HCT116 (cell line): ENCODE measurements around the gene C1orf167. TPM values are rescaled to one million over a fixed set of nuclear protein-coding genes. Genes with fewer than 3 reads are reported as not detected.

ENCODE experiments used
- ATAC-seq: fragments of 200-7000 bp; cut with Tn5 transposase; 2 replicates; pipeline ENCODE4 v1.9.1; 2020; ENCODE audit warnings: mild to moderate bottlenecking, moderate library complexity
- BruUV-seq: library from RNA; stranded (reverse); fragments of 400-500 nt; replicated peaks from 2 replicates; lab custom pipeline; 2021; lab: Mats Ljungman, UMichigan
- CTCF ChIA-PET: fragments of 300-600 bp; sonication (Branson Sonifier 250); formaldehyde crosslinking; loops from one replicate; lab custom pipeline; 2021; ENCODE audit warnings: antibody characterized with exemption; lab: Charles Lee
- POLR2A ChIA-PET: fragments of 300-600, 350-600 bp; sonication (Branson Sonifier 250); formaldehyde crosslinking; loops from one replicate; lab custom pipeline; 2021; ENCODE audit warnings: antibody characterized with exemption; lab: Charles Lee
- RAD21 ChIA-PET, 2 experiments: fragments of 300-600 bp; sonication (Branson Sonifier 250); formaldehyde crosslinking; loops; one replicate each; lab custom pipeline; 2023; ENCODE audit warnings: low total read pairs in 2 of 2; ENCODE audit not compliant: uncharacterized antibody in 2 of 2, unreplicated experiment in 2 of 2, low non-redundant PET in 1 of 2; lab: Charles Lee
- DNase-seq: peaks from one replicate; pipeline ENCODE4 v3.0.0-alpha.2; 2010; ENCODE audit warnings: low read depth, low spot score
- H2AFZ ChIP-seq: fragments of 200-600 bp; shearing (Covaris generic), sonication (generic); 2 replicates; pipeline ENCODE4 v1.6.1; 2017; ENCODE audit warnings: low read depth, mixed run types, mixed read lengths, antibody characterized with exemption, low read length; ENCODE audit not compliant: poor library complexity, severe bottlenecking
- H3K27ac ChIP-seq: 2 replicates; pipeline ENCODE4 v1.5.1; 2012; ENCODE audit warnings: low read depth, low read length
- H3K27me3 ChIP-seq: fragments of 200-600 bp; sonication (generic); 2 replicates; pipeline ENCODE4 v1.6.1; 2016; ENCODE audit warnings: mixed run types, low read length, mixed read lengths; ENCODE audit not compliant: insufficient read depth
- H3K36me3 ChIP-seq, 2 experiments: fragments of 200-500 bp in 1 of 2; fragments of 200-600 bp in 1 of 2; sonication (Bioruptor generic) in 1 of 2; sonication (generic) in 1 of 2; 2 replicates each; pipeline versions ENCODE4 v1.5.1 to v1.6.1; 2014 to 2016; ENCODE audit warnings: low read length in 2 of 2, inconsistent platforms in 1 of 2, mixed read lengths in 1 of 2, mixed run types in 1 of 2; ENCODE audit not compliant: insufficient read depth in 2 of 2, control insufficient read depth in 1 of 2
- H3K4me1 ChIP-seq, 2 experiments: fragments of 200-600 bp in 1 of 2; sonication (generic) in 1 of 2; 2 replicates each; pipeline versions ENCODE4 v1.5.1 to v1.6.1; 2012 to 2017; ENCODE audit warnings: low read length in 2 of 2, inconsistent platforms in 1 of 2, mild to moderate bottlenecking in 1 of 2, mixed read lengths in 1 of 2, mixed run types in 1 of 2, moderate library complexity in 1 of 2; ENCODE audit not compliant: insufficient read depth in 2 of 2, control insufficient read depth in 1 of 2
- H3K4me2 ChIP-seq: fragments of 200-600 bp; sonication (generic); 2 replicates; pipeline ENCODE4 v1.6.1; 2017; ENCODE audit warnings: mixed run types, low read length, mixed read lengths
- H3K4me3 ChIP-seq, 2 experiments: fragments of 200-600 bp in 1 of 2; sonication (generic) in 1 of 2; replicated peaks in 1 of 2; 2 replicates each; pipeline ENCODE4 v1.5.1; 2011 to 2016; ENCODE audit warnings: low read length in 2 of 2, control low read depth in 1 of 2, low read depth in 1 of 2, mild to moderate bottlenecking in 1 of 2, mixed read lengths in 1 of 2, mixed run types in 1 of 2
- H3K79me2 ChIP-seq: fragments of 200-600 bp; sonication (generic); 2 replicates; pipeline ENCODE4 v1.6.1; 2017; ENCODE audit warnings: mild to moderate bottlenecking, mixed run types, low read length, moderate library complexity, mixed read lengths; ENCODE audit not compliant: insufficient read depth
- H3K9ac ChIP-seq: fragments of 200-600 bp; sonication (generic); 2 replicates; pipeline ENCODE4 v1.6.1; 2016; ENCODE audit warnings: low read length, mixed read lengths
- H3K9me2 ChIP-seq: fragments of 200-600 bp; sonication (generic), shearing (Covaris generic); 2 replicates; pipeline ENCODE4 v1.6.1; 2017; ENCODE audit warnings: mixed run types, mild to moderate bottlenecking, moderate library complexity; ENCODE audit not compliant: insufficient read depth
- H3K9me3 ChIP-seq, 2 experiments: fragments of 200-500 bp in 1 of 2; fragments of 200-600 bp in 1 of 2; sonication (Bioruptor generic) in 1 of 2; sonication (generic) in 1 of 2; 2 replicates each; pipeline ENCODE4 v1.6.1; 2014 to 2017; ENCODE audit warnings: low read length in 2 of 2, mixed read lengths in 2 of 2, inconsistent platforms in 1 of 2, low read depth in 1 of 2, mild to moderate bottlenecking in 1 of 2, mixed run types in 1 of 2, moderate library complexity in 1 of 2; ENCODE audit not compliant: control insufficient read depth in 1 of 2, insufficient read depth in 1 of 2
- H4K20me1 ChIP-seq: fragments of 200-600 bp; sonication (generic), shearing (Covaris generic); 2 replicates; pipeline ENCODE4 v1.6.1; 2017; ENCODE audit warnings: mixed run types, mild to moderate bottlenecking, moderate library complexity; ENCODE audit not compliant: insufficient read depth
- CEBPB ChIP-seq: IDR thresholded peaks from 2 replicates; pipeline ENCODE4 v1.6.1; 2012; ENCODE audit warnings: low read depth
- EGR1 ChIP-seq: IDR thresholded peaks from 2 replicates; pipeline ENCODE4 v1.6.1; 2012; ENCODE audit warnings: low read depth
- EZH2phosphoT487 ChIP-seq: fragments of 200-600 bp; IDR thresholded peaks from 2 replicates; pipeline ENCODE4 v1.6.1; 2018; ENCODE audit warnings: antibody characterized with exemption, borderline replicate concordance
- POLR2A ChIP-seq: IDR thresholded peaks from 2 replicates; pipeline ENCODE4 v1.7.0; 2011; ENCODE audit warnings: borderline replicate concordance; ENCODE audit not compliant: insufficient read depth, insufficient read length; ENCODE audit errors: extremely low read depth
- POLR2AphosphoS5 ChIP-seq: IDR thresholded peaks from 2 replicates; pipeline ENCODE4 v1.6.1; 2011; ENCODE audit warnings: mild to moderate bottlenecking, low read depth, low read length, moderate library complexity
- SIN3A ChIP-seq: IDR thresholded peaks from 2 replicates; pipeline ENCODE4 v1.6.1; 2012; ENCODE audit warnings: low read depth
- SP1 ChIP-seq: IDR thresholded peaks from 2 replicates; pipeline ENCODE4 v1.6.1; 2012; ENCODE audit warnings: low read depth
- SRF ChIP-seq: IDR thresholded peaks from 2 replicates; pipeline ENCODE4 v1.6.1; 2012; ENCODE audit warnings: low read depth
- TCF7L2 ChIP-seq: IDR thresholded peaks from 2 replicates; pipeline ENCODE4 v1.7.0; 2011; ENCODE audit warnings: borderline replicate concordance, inconsistent platforms; ENCODE audit not compliant: insufficient read depth, insufficient read length; ENCODE audit errors: extremely low read depth
- intact Hi-C: fragments of 100-400 bp; cut with micrococcal nuclease; formaldehyde crosslinking; loops from 2 replicates; pipeline ENCODE4 v1.10.0; 2022
- total RNA-seq: library from RNA; stranded (reverse); gene quantifications from one replicate; pipeline ENCODE4 v1.2.1, GENCODE V29; 2021; ENCODE audit not compliant: unreplicated experiment
- TF ChIP-seq, protein P1 (sequence below): IDR thresholded peaks from 2 replicates; pipeline ENCODE4 v1.6.1; 2012; ENCODE audit warnings: low read depth

C1orf167 gene
- total RNA-seq, 1 experiment from 2014 or later, result 0.12 TPM

DNA sequence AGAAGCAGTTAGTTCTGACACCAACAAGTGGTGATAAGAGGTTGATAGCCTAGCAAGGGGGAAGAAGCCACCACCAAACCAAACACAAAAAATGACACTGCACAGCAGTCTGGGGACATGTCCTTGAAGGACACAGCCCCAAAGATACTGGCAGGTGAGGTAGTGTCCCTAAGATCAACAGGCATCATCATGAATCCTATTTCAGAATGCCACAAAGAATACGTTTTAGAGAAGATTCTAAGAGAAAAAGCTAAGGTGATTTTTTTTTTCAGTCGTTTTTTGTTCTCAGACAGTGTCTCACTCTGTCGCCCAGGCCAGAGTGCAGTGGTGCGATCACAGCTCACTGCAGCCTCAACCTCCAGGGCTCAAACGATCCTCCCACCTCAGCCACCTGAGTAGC lies 24.2 kb downstream of the C1orf167 start:
- H3K4me1 ChIP-seq, result peaks cover 25 to 58% of the 10 kb centered on the region in 2 experiments
- ATAC-seq, result no peak
- no peaks in the 10 kb centered on the region for H3K9me3 ChIP-seq
- POLR2A ChIA-PET, result no interaction called here
- RAD21 ChIA-PET, result interaction anchor here in 1 of 2 experiments (0.6 kb wide), 1 partner anchor 110 kb away, joined by 4 read pairs; no protein-coding TSS in a partner anchor
- no peak overlapping the region for H3K4me2 ChIP-seq
- no peaks in the 10 kb centered on the region for H3K9me2 ChIP-seq
- no TSS peak for BruUV-seq
- no peak for DNase-seq
- H3K9ac ChIP-seq, result no peak overlapping the region
- CTCF ChIA-PET, result no interaction called here
- H3K27ac ChIP-seq, result no peak overlapping the region
- H3K27me3 ChIP-seq, result no peaks in the 10 kb centered on the region
- intact Hi-C loops, result no loop called here
- H3K36me3 ChIP-seq, result no peaks in the 10 kb centered on the region
- no peak overlapping the region for H2AFZ ChIP-seq
- H3K79me2 ChIP-seq, result no peaks in the 10 kb centered on the region
- H4K20me1 ChIP-seq, result no peaks in the 10 kb centered on the region
- no peak overlapping the region for H3K4me3 ChIP-seq
- TF ChIP-seq SIN3A, result no peak
- TF ChIP-seq EZH2phosphoT487, result no peak
- TF ChIP-seq SRF, result no peak

DNA sequence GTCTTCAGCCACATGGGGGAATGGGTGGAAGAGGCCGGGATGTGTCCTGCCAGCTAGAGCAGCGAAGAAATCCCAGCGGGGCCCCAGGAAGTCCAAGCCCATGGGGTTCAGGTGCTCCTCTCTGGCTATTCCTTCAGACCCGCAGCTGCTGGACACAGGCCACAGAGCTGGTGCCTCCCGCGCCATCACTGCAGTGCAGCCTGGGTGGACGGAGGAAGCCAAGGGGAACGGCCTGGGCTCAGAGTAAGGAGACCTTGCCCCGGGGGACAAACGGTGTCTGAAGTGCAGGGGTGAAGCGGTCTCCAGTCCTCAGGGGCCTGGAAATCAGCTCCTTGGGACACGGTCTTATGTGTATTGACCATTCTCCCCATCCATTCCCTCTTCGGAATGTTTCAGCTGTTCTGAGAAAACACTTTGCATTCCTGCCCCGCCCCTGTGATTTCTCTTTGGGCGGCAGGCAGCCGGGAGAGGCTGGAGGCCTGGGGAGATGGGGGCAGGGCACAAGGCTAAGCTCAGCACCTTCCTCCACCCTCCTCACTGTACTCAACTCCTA lies 25.3 kb downstream of the C1orf167 start:
- H3K36me3 ChIP-seq, result no peaks in the 10 kb centered on the region
- ATAC-seq (no peak), DNase-seq (no peak)
- H4K20me1 ChIP-seq, result no peaks in the 10 kb centered on the region
- no TSS peak for BruUV-seq
- peak overlapping the region; percentile 8; the same call in 1 of the 2 replicates for H3K27ac ChIP-seq
- no peaks in the 10 kb centered on the region for H3K27me3 ChIP-seq
- ChIA-PET CTCF (interaction anchor here (0.9 kb wide), 1 partner anchor 16 kb away, joined by 3 read pairs; no protein-coding TSS in a partner anchor), POLR2A (interaction anchor here (1.4 kb wide), 1 partner anchor 16 kb away, joined by 3 read pairs; no protein-coding TSS in a partner anchor), RAD21 (no interaction called here)
- H3K79me2 ChIP-seq, result no peaks in the 10 kb centered on the region
- H3K4me3 ChIP-seq, result no peak overlapping the region
- H3K9ac ChIP-seq, result peak overlapping the region; percentile 27; the same call in 1 of the 2 replicates
- H3K9me2 ChIP-seq, result no peaks in the 10 kb centered on the region
- intact Hi-C loops, result no loop called here
- H3K9me3 ChIP-seq, result no peaks in the 10 kb centered on the region
- TF ChIP-seq, protein P1, sequence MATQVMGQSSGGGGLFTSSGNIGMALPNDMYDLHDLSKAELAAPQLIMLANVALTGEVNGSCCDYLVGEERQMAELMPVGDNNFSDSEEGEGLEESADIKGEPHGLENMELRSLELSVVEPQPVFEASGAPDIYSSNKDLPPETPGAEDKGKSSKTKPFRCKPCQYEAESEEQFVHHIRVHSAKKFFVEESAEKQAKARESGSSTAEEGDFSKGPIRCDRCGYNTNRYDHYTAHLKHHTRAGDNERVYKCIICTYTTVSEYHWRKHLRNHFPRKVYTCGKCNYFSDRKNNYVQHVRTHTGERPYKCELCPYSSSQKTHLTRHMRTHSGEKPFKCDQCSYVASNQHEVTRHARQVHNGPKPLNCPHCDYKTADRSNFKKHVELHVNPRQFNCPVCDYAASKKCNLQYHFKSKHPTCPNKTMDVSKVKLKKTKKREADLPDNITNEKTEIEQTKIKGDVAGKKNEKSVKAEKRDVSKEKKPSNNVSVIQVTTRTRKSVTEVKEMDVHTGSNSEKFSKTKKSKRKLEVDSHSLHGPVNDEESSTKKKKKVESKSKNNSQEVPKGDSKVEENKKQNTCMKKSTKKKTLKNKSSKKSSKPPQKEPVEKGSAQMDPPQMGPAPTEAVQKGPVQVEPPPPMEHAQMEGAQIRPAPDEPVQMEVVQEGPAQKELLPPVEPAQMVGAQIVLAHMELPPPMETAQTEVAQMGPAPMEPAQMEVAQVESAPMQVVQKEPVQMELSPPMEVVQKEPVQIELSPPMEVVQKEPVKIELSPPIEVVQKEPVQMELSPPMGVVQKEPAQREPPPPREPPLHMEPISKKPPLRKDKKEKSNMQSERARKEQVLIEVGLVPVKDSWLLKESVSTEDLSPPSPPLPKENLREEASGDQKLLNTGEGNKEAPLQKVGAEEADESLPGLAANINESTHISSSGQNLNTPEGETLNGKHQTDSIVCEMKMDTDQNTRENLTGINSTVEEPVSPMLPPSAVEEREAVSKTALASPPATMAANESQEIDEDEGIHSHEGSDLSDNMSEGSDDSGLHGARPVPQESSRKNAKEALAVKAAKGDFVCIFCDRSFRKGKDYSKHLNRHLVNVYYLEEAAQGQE, result no peak
- TF ChIP-seq SIN3A, result no peak
- no peak for TF ChIP-seq EGR1
- peak; percentile 25 for TF ChIP-seq POLR2AphosphoS5
- no peak for TF ChIP-seq CEBPB
- no peak for TF ChIP-seq SP1
- TF ChIP-seq SRF, result no peak
- TF ChIP-seq POLR2A, result no peak
- no peak for TF ChIP-seq TCF7L2
- H2AFZ ChIP-seq, result no peak overlapping the region
- peak overlapping the region; percentile 55 for H3K4me2 ChIP-seq
- H3K4me1 ChIP-seq, result peaks cover 33 to 69% of the 10 kb centered on the region in 2 experiments
